Stomach (tissue), 9 donors: ENCODE data around the gene CENPP. TPM values are rescaled to one million over a fixed set of nuclear protein-coding genes. Genes with fewer than 3 reads are reported as not detected.
A peak's percentile ranks its signal among the peaks of the same experiment; 100 is the strongest.

Experiments
- DNase-seq, 2 donors: peaks; one replicate each; pipeline versions ENCODE4 v3.0.0 to v3.0.0-alpha.2; 2013 to 2019
- H3K27ac ChIP-seq, 5 donors: fragments of 200-600 bp in 4 of 5; sonication (generic) in 4 of 5; one replicate each; pipeline ENCODE4 v1.5.1; 2013 to 2019; ENCODE audit warnings: mild to moderate bottlenecking in 1 of 5, moderate library complexity in 1 of 5
- H3K27me3 ChIP-seq, 3 donors: fragments of 200-600 bp; sonication (generic); one replicate each; pipeline ENCODE4 v1.5.1; 2017 to 2019; ENCODE audit warnings: mixed run types in 1 of 3
- H3K36me3 ChIP-seq, 4 donors: fragments of 200-600 bp; sonication (generic); 1 replicate in 3 of 4; 2 replicates in 1 of 4; pipeline ENCODE4 v1.5.1; 2016 to 2019
- H3K4me1 ChIP-seq, 4 donors: fragments of 200-600 bp; sonication (generic); one replicate each; pipeline ENCODE4 v1.5.1; 2016 to 2019
- H3K4me3 ChIP-seq, 4 donors: fragments of 200-600 bp; sonication (generic) in 3 of 4; one replicate each; pipeline ENCODE4 v1.5.1; 2016 to 2019; ENCODE audit warnings: mild to moderate bottlenecking in 1 of 4
- H3K9me3 ChIP-seq, 4 donors: fragments of 200-600 bp; sonication (generic); one replicate each; pipeline ENCODE4 v1.5.1; 2016 to 2019
- CTCF ChIP-seq, 7 experiments: fragments of 450-650 bp in 4 of 7; fragments of 200-600 bp in 3 of 7; sonication (generic) in 3 of 7; IDR thresholded peaks; one replicate each; pipeline ENCODE4 v1.5.1; 2016 to 2019; ENCODE audit warnings: antibody characterized with exemption in 7 of 7, control low read depth in 2 of 7, mild to moderate bottlenecking in 1 of 7
- EP300 ChIP-seq: sonication (generic); formaldehyde crosslinking; IDR thresholded peaks from one replicate; pipeline ENCODE4 v1.6.1; 2017; ENCODE audit warnings: antibody characterized with exemption
- POLR2A ChIP-seq, 4 donors: fragments of 450-650 bp; IDR thresholded peaks; one replicate each; pipeline ENCODE4 v1.6.1; 2016; ENCODE audit warnings: antibody characterized with exemption in 4 of 4, control low read depth in 2 of 4, mild to moderate bottlenecking in 1 of 4, moderate library complexity in 1 of 4
- POLR2AphosphoS5 ChIP-seq, 3 donors: sonication (generic); formaldehyde crosslinking; IDR thresholded peaks; one replicate each; pipeline ENCODE4 v1.6.1; 2016; ENCODE audit warnings: antibody characterized with exemption in 3 of 3
- WGBS, 5 donors: extraction: QIAGEN DNeasy Blood & Tissue Kit in 3 of 5; methylation state at CpG; one replicate each; pipeline versions ENCODE4 v1.1.5 to v1.1.7; 2013 to 2018; 5-methylcytosine and 5-hydroxymethylcytosine counted together
- intact Hi-C: fragments of 100-400 bp; cut with DNase I; formaldehyde crosslinking; loops from one replicate; pipeline ENCODE4 v1.15.1; 2023; ENCODE audit warnings: low total_unique reads
- polyA plus RNA-seq, 3 donors: library from polyadenylated mRNA; stranded (reverse); fragments of 200-250 nt; gene quantifications; one replicate each; pipeline ENCODE4 v1.2.3, GENCODE V29; 2013
- total RNA-seq, 5 donors: library from RNA; depleted of rRNA; stranded (reverse); fragments of >200 nt; gene quantifications; one replicate each; pipeline versions ENCODE4 v1.1.0 to v1.2.3, GENCODE V29; 2014 to 2016
- donor health status: healthy with polysubstance abuse.
- donor health status: Bipolar disorder and iron deficiency.
- donor health status: healthy.

Gene CENPP
- total and polyA plus RNA-seq, 8 donors = 1.3 to 37.9 (median 3.2) TPM

GRCh38 chr9:92614123-92614510 is 288.4 kb downstream of the CENPP start:
- no peaks in the 10 kb centered on the region for H3K27me3 ChIP-seq
- TF ChIP-seq CTCF (IDR thresholded peaks at IDR 0.05) (no peak), EP300 (no peak), POLR2A (IDR thresholded peaks at IDR 0.05) (no peak), POLR2AphosphoS5 (IDR thresholded peaks at IDR 0.05) (no peak)
- WGBS, 5 donors = 96 to 99% (median 97%) methylated on average over 9 of the region's 9 CpGs
- no peak overlapping the region for H3K27ac ChIP-seq
- peaks cover 6 to 57% (median 33%) of the 10 kb centered on the region in 4 donors for H3K4me1 ChIP-seq
- H3K9me3 ChIP-seq = no peaks in the 10 kb centered on the region
- no peak for DNase-seq
- intact Hi-C loops = no loop called here
- H3K36me3 ChIP-seq = peaks cover 9 to 78% (median 72%) of the 10 kb centered on the region in 4 donors
- H3K4me3 ChIP-seq = no peak overlapping the region

- no peak overlapping the region for H3K4me3 ChIP-seq
- intact Hi-C loops = no loop called here
- peaks cover 6 to 57% (median 32%) of the 10 kb centered on the region in 4 donors for H3K4me1 ChIP-seq
- WGBS, 5 donors = 86 to 92% (median 87%) methylated on average over 17 of the region's 17 CpGs
- H3K27ac ChIP-seq = peak overlapping the region in 2 of 5 donors; percentile 74 to 79
- H3K27me3 ChIP-seq = no peaks in the 10 kb centered on the region
- TF ChIP-seq CTCF (IDR thresholded peaks at IDR 0.05) = no peak
- no peak for TF ChIP-seq EP300
- TF ChIP-seq POLR2AphosphoS5 (IDR thresholded peaks at IDR 0.05) = no peak
- no peak for TF ChIP-seq POLR2A (IDR thresholded peaks at IDR 0.05)
- DNase-seq = no peak
- peaks cover 9 to 85% (median 80%) of the 10 kb centered on the region in 4 donors for H3K36me3 ChIP-seq
- no peaks in the 10 kb centered on the region for H3K9me3 ChIP-seq
Measured at GRCh38 chr9:92614763-92615461, 289.2 kb downstream of the CENPP start.

GRCh38 chr9:92615790-92616189 is 290.0 kb downstream of the CENPP start:
- peak overlapping the region in 4 of 5 donors; percentile 69 to 79 (median 74) for H3K27ac ChIP-seq
- H3K9me3 ChIP-seq = no peaks in the 10 kb centered on the region
- TF ChIP-seq EP300 (no peak), POLR2A (IDR thresholded peaks at IDR 0.05) (no peak), CTCF (IDR thresholded peaks at IDR 0.05) (no peak), POLR2AphosphoS5 (IDR thresholded peaks at IDR 0.05) (no peak)
- intact Hi-C loops = no loop called here
- no peaks in the 10 kb centered on the region for H3K27me3 ChIP-seq
- H3K4me1 ChIP-seq = peaks cover 6 to 54% (median 32%) of the 10 kb centered on the region in 4 donors
- 79 to 91% (median 85%) methylated on average over 13 of the region's 13 CpGs for WGBS, 5 donors
- no peak overlapping the region for H3K4me3 ChIP-seq
- peaks cover 9 to 90% (median 81%) of the 10 kb centered on the region in 4 donors for H3K36me3 ChIP-seq
- DNase-seq = no peak

- WGBS, 5 donors = 69 to 84% (median 74%) methylated on average over 11 of the region's 11 CpGs
- peak in 1 of 2 donors; percentile 62 for DNase-seq
- Histone ChIP-seq H3K4me1 (peaks cover 6 to 49% (median 32%) of the 10 kb centered on the region in 4 donors), H3K4me3 (no peak overlapping the region), H3K27ac (peak overlapping the region in 4 of 5 donors; percentile 69 to 79 (median 74)), H3K27me3 (no peaks in the 10 kb centered on the region), H3K9me3 (no peaks in the 10 kb centered on the region), H3K36me3 (peaks cover 9 to 89% (median 77%) of the 10 kb centered on the region in 4 donors)
- peak in 2 of 3 donors; percentile 5 to 31 for TF ChIP-seq POLR2AphosphoS5 (IDR thresholded peaks at IDR 0.05)
- no peak for TF ChIP-seq EP300
- no peak for TF ChIP-seq POLR2A (IDR thresholded peaks at IDR 0.05)
- no peak for TF ChIP-seq CTCF (IDR thresholded peaks at IDR 0.05)
- intact Hi-C loops = no loop called here
Measured at GRCh38 chr9:92616199-92616641, 290.5 kb downstream of the CENPP start.
